ENCODE measurements around the gene PNPLA4.

PNPLA4 gene

DNA sequence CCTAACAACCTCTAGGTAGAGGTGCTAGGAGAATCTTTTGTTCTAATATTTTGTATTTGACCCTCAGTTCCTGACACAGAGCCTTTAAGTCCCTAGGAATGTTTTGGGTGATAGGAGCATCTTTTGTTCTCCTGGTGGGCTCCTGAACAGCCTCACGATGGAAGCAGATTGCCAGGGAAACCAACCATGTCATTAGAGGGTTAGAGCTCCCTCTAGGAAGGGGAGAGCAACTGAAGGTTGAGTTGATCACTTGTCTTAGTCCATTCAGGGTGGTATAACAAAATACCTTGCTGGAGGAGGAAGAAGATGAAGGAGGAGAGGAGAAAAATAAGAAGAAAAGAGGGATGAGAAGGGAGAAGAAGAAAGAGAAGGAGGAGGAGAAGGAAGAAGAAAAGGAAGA lies 75.0 kb downstream of the PNPLA4 start:
- DNase-seq, result no peak

Measured in CD4-positive, alpha-beta T cell treated with Interleukin-12 subunit alpha and Interleukin-12 subunit beta, for 1 hour (primary cell).